Suprapubic skin (tissue), 4 donors: Measurements from ENCODE around the gene ADRA2C.

Source experiments
- CTCF ChIP-seq, 2 donors: fragments of 200-600 bp in 1 of 2; fragments of 450-650 bp in 1 of 2; sonication (generic) in 1 of 2; IDR thresholded peaks; one replicate each; pipeline ENCODE4 v1.5.1; 2016 to 2019; ENCODE audit warnings: antibody characterized with exemption in 2 of 2, mild to moderate bottlenecking in 1 of 2, moderate library complexity in 1 of 2
- POLR2A ChIP-seq, 2 donors: fragments of 450-650 bp; IDR thresholded peaks; one replicate each; pipeline ENCODE4 v1.6.1; 2017; ENCODE audit warnings: antibody characterized with exemption in 2 of 2, mild to moderate bottlenecking in 2 of 2, moderate library complexity in 2 of 2
- POLR2AphosphoS5 ChIP-seq, 3 donors: sonication (generic); formaldehyde crosslinking; IDR thresholded peaks; one replicate each; pipeline ENCODE4 v1.6.1; 2017; ENCODE audit warnings: antibody characterized with exemption in 3 of 3

DNA sequence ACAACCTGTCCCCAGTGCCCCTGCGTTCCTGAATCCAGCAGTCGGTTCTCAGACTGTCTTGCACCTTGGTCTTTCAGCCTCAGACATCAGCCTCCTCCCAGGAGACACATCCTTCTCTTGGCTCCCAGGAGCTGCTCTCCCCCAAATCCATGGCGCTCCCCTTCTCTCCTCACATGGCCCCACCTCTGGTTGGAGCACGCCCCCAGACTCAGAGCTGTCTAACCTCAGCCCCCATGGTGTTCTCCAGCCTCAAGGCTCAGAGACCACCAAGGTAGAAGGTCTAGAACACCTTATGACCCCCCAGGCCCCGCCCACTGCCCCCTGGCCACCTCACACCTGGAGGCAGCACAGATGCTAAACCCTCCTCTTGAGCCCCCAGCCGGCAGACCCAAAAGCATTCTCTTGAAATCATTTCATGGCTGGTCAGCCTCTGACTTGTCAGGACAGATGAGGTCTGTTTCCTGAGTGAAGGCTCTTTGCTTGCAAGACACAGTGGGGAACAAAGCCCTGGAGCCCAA lies 47.9 kb downstream of the ADRA2C start:
- TF ChIP-seq CTCF (IDR thresholded peaks at IDR 0.05) (no peak), POLR2AphosphoS5 (IDR thresholded peaks at IDR 0.05) (no peak), POLR2A (IDR thresholded peaks at IDR 0.05) (no peak)
